ENCODE results near the gene SAC3D1. TPM values are rescaled to one million over a fixed set of nuclear protein-coding genes. Genes with fewer than 3 reads are reported as not detected.
A peak's percentile ranks its signal among the peaks of the same experiment; 100 is the strongest.

The SAC3D1 gene
- total RNA-seq, 2 donors from 2014 or later = 1.9 to 3.9 TPM

GRCh38 chr11:65071907-65072630 is 31.1 kb downstream of the SAC3D1 start:
- no peak for DNase-seq
- Mint-ChIP-seq H3K4me1 (no peaks in the 10 kb centered on the region), H3K36me3 (ENCODE audit: low read depth) (no peaks in the 10 kb centered on the region), H3K27me3 (no peaks in the 10 kb centered on the region), H3K4me3 (no peak overlapping the region), H3K27ac (no peak overlapping the region)
- H3K9me3 ChIP-seq (ENCODE audit: control insufficient read depth, low read length, poor library complexity, severe bottlenecking) = no peaks in the 10 kb centered on the region
- ATAC-seq = no peak

- Mint-ChIP-seq H3K27me3 (no peaks in the 10 kb centered on the region), H3K36me3 (ENCODE audit: low read depth) (no peaks in the 10 kb centered on the region), H3K4me1 (no peaks in the 10 kb centered on the region), H3K4me3 (no peak overlapping the region), H3K27ac (no peak overlapping the region)
- ATAC-seq (no peak), DNase-seq (no peak)
- H3K9me3 ChIP-seq (ENCODE audit: control insufficient read depth, low read length, poor library complexity, severe bottlenecking) = no peaks in the 10 kb centered on the region
Measured at GRCh38 chr11:65072631-65072966, 31.6 kb downstream of the SAC3D1 start.

DNA sequence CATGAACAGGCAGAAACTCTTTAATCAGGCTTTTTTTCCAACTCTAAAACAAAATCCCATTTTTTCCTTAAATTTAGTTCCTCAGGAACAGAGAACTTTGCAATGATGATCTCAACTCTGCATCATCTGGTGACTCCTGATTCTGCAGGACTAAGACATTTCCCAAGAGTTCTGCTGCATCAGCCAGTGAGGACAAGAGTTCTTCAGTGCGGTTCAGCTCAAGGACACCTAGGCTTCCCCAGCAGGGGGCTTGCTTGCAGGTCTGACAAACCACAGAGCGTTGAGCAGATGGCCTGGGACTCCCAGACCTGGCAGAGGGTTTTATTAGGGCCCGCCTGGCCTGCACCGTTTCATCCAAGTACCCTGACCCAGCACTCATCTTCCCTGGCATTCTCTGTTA is 36.4 kb downstream of the SAC3D1 start:
- Mint-ChIP-seq H3K4me1 (peaks cover 8% of the 10 kb centered on the region), H3K36me3 (ENCODE audit: low read depth) (no peaks in the 10 kb centered on the region)
- DNase-seq = no peak

DNA sequence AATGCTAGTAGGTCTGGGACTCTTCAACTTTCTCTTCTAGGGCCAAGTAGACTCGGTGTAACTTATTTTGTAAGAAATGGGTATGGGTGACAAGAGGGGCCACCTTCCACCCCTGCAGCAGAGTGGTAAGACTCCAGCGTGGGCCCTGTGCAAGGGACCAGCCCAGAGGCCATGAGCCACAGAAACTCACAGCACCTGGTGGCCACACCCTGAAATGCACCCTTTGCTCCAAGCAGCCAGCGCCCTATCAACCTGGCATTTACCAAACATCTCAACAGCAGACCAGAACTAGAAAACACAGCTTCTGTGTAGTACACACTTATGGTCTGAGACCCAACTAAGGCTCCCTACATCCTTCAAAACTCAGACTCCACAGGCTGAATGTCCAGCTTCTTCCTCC is 37.1 kb downstream of the SAC3D1 start:
- Mint-ChIP-seq H3K4me1 (peaks cover 8% of the 10 kb centered on the region), H3K4me3 (no peak overlapping the region), H3K27ac (peak overlapping the region; percentile 49), H3K27me3 (no peaks in the 10 kb centered on the region), H3K36me3 (ENCODE audit: low read depth) (no peaks in the 10 kb centered on the region)
- DNase-seq (peak; percentile 49 to 66 (median 54)), ATAC-seq (peak; percentile 99)
- no peaks in the 10 kb centered on the region for H3K9me3 ChIP-seq (ENCODE audit: control insufficient read depth, low read length, poor library complexity, severe bottlenecking)

More for the DNA sequence above, 36.4 kb downstream of the SAC3D1 start:
- Mint-ChIP-seq H3K27me3 (no peaks in the 10 kb centered on the region), H3K27ac (peak overlapping the region; percentile 49), H3K4me3 (peak overlapping the region; percentile 25)
- no peak for ATAC-seq
- H3K9me3 ChIP-seq (ENCODE audit: control insufficient read depth, low read length, poor library complexity, severe bottlenecking) = no peaks in the 10 kb centered on the region

DNA sequence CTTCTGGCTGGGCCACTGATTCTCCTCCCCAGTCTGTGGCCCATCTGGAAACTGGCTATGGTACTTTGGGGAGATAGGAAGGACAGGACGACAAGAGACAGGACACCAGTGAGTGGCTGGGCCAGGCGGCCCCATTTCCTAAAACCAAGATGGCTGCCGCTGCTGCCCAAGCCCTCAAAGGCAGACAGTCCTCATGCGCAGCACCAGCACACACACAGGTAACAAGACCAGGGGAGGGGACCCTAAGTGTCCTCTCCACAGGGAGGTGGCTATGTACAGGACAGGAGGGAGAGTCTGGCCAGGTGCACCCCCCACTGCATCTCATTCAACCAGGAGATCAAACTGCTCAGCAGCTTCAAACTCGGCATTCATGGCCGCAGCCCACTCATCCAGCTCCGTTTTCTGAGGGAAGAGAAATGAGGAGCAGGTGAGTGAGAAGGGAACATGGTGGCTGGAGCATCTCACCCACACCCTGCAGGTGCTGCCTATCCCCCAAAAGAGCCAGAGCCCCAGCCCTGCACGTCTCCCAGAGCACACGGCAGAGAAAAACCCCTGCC is 37.9 kb downstream of the SAC3D1 start:
- no peaks in the 10 kb centered on the region for H3K36me3 Mint-ChIP-seq (ENCODE audit: low read depth)

GRCh38 chr11:65083134-65083833 is 42.3 kb downstream of the SAC3D1 start:
- peaks cover 8% of the 10 kb centered on the region for H3K36me3 Mint-ChIP-seq (ENCODE audit: low read depth)
- DNase-seq (no peak), ATAC-seq (no peak)
- H3K27ac Mint-ChIP-seq = peak overlapping the region; percentile 96
- H3K27me3 Mint-ChIP-seq = no peaks in the 10 kb centered on the region
- no peaks in the 10 kb centered on the region for H3K9me3 ChIP-seq (ENCODE audit: control insufficient read depth, low read length, poor library complexity, severe bottlenecking)
- H3K4me1 Mint-ChIP-seq = peaks cover 21% of the 10 kb centered on the region
- peak overlapping the region; percentile 98 for H3K4me3 Mint-ChIP-seq

More for the DNA sequence above, 37.9 kb downstream of the SAC3D1 start:
- no peaks in the 10 kb centered on the region for H3K27me3 Mint-ChIP-seq
- H3K4me3 Mint-ChIP-seq = no peak overlapping the region
- ATAC-seq = no peak
- no peak for DNase-seq
- H3K27ac Mint-ChIP-seq = peak overlapping the region; percentile 49
- peaks cover 12% of the 10 kb centered on the region for H3K4me1 Mint-ChIP-seq
- no peaks in the 10 kb centered on the region for H3K9me3 ChIP-seq (ENCODE audit: control insufficient read depth, low read length, poor library complexity, severe bottlenecking)

- DNase-seq = peak; percentile 92 to 95 (median 92)
- peak; percentile 92 for ATAC-seq
Measured at GRCh38 chr11:65083834-65084597, 43.0 kb downstream of the SAC3D1 start, which contains the start of the genes CDCA5 and ZFPL1. Gene CDCA5, minus strand, starts transcription at chr11:65084040. Its CDS starts 62 bp downstream, at chr11:65083978. Gene ZFPL1, plus strand, starts transcription at chr11:65084222. Its CDS starts 477 bp downstream, at chr11:65084699.

GRCh38 chr11:65084598-65085375 is 43.8 kb downstream of the SAC3D1 start:
- no peaks in the 10 kb centered on the region for H3K27me3 Mint-ChIP-seq
- DNase-seq (no peak), ATAC-seq (no peak)
- H3K36me3 Mint-ChIP-seq (ENCODE audit: low read depth) = peaks cover 10% of the 10 kb centered on the region
- peak overlapping the region; percentile 98 for H3K4me3 Mint-ChIP-seq
- H3K4me1 Mint-ChIP-seq = peaks cover 22% of the 10 kb centered on the region
- no peaks in the 10 kb centered on the region for H3K9me3 ChIP-seq (ENCODE audit: control insufficient read depth, low read length, poor library complexity, severe bottlenecking)
- H3K27ac Mint-ChIP-seq = peak overlapping the region; percentile 96

More at GRCh38 chr11:65083834-65084597, 43.0 kb downstream of the SAC3D1 start, which contains the start of the genes CDCA5 and ZFPL1:
- Mint-ChIP-seq H3K27me3 (no peaks in the 10 kb centered on the region), H3K4me3 (peak within 1 kb of the TSS; percentile 98), H3K27ac (peak within 1 kb of the TSS; percentile 96), H3K4me1 (peaks cover 22% of the 10 kb centered on the region), H3K36me3 (ENCODE audit: low read depth) (peaks cover 10% of the 10 kb centered on the region)
- H3K9me3 ChIP-seq (ENCODE audit: control insufficient read depth, low read length, poor library complexity, severe bottlenecking) = no peaks in the 10 kb centered on the region

- H3K36me3 Mint-ChIP-seq (ENCODE audit: low read depth) = peaks cover 10% of the 10 kb centered on the region
- peak overlapping the region; percentile 98 for H3K4me3 Mint-ChIP-seq
- H3K27me3 Mint-ChIP-seq = no peaks in the 10 kb centered on the region
Measured at GRCh38 chr11:65085446-65085845, 44.4 kb downstream of the SAC3D1 start.

DNA sequence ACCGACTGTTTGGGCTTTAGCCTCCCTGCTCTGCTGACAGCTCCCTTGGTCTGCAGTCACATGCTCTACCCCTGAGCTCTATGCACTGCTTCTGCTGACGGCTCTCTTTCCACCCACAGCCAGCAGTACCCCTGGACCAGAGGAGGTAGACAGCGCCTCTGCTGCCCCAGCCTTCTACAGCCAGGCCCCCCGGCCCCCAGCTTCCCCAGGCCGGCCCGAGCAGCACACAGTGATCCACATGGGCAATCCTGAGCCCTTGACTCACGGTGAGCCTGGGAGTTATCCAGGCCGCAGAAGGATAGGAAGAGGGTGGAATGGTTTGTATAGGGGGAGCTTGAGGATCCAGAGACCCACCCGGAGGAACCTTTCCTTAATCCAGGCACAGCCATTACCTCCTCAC is 45.8 kb downstream of the SAC3D1 start:
- H3K27me3 Mint-ChIP-seq = no peaks in the 10 kb centered on the region
- no peaks in the 10 kb centered on the region for H3K9me3 ChIP-seq (ENCODE audit: control insufficient read depth, low read length, poor library complexity, severe bottlenecking)
- ATAC-seq = no peak
- no peak overlapping the region for H3K4me3 Mint-ChIP-seq
- peaks cover 22% of the 10 kb centered on the region for H3K4me1 Mint-ChIP-seq
- DNase-seq = no peak
- peaks cover 10% of the 10 kb centered on the region for H3K36me3 Mint-ChIP-seq (ENCODE audit: low read depth)
- H3K27ac Mint-ChIP-seq = no peak overlapping the region

More at GRCh38 chr11:65085446-65085845, 44.4 kb downstream of the SAC3D1 start:
- H3K9me3 ChIP-seq (ENCODE audit: control insufficient read depth, low read length, poor library complexity, severe bottlenecking) = no peaks in the 10 kb centered on the region
- Mint-ChIP-seq H3K27ac (peak overlapping the region; percentile 96), H3K4me1 (peaks cover 22% of the 10 kb centered on the region)
- DNase-seq = no peak
- ATAC-seq = no peak

DNA sequence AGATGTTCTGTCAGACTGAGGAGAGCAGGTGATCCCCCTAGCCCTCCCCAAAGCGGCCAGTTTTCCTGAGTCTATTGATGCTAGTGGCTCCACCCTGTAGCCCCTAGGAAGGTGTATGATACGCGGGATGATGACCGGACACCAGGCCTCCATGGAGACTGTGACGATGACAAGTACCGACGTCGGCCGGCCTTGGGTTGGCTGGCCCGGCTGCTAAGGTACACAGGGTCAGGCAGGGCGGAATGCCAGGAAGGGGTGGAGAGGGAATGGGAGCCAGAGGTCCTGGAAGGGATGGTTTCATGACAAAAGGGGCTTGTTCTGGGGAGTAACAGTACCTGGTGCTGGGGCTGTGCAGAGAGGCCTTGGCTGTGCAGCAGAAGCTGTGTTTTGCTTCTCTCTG is 46.2 kb downstream of the SAC3D1 start:
- peaks cover 22% of the 10 kb centered on the region for H3K4me1 Mint-ChIP-seq
- no peak for DNase-seq
- H3K27ac Mint-ChIP-seq = no peak overlapping the region
- H3K4me3 Mint-ChIP-seq = no peak overlapping the region
- no peaks in the 10 kb centered on the region for H3K9me3 ChIP-seq (ENCODE audit: control insufficient read depth, low read length, poor library complexity, severe bottlenecking)
- ATAC-seq = no peak
- no peaks in the 10 kb centered on the region for H3K27me3 Mint-ChIP-seq
- peaks cover 10% of the 10 kb centered on the region for H3K36me3 Mint-ChIP-seq (ENCODE audit: low read depth)

GRCh38 chr11:65087827-65088226 is 46.8 kb downstream of the SAC3D1 start:
- Mint-ChIP-seq H3K36me3 (ENCODE audit: low read depth) (peaks cover 10% of the 10 kb centered on the region), H3K27ac (peak overlapping the region; percentile 21), H3K27me3 (no peaks in the 10 kb centered on the region), H3K4me3 (no peak overlapping the region), H3K4me1 (peaks cover 22% of the 10 kb centered on the region)
- ATAC-seq (no peak), DNase-seq (no peak)
- H3K9me3 ChIP-seq (ENCODE audit: control insufficient read depth, low read length, poor library complexity, severe bottlenecking) = no peaks in the 10 kb centered on the region

Data from T-helper 17 cell (primary cell).